ENCODE measurements around the gene PTPRG.
A peak's percentile ranks its signal among the peaks of the same experiment; 100 is the strongest.

Gene PTPRG

DNA sequence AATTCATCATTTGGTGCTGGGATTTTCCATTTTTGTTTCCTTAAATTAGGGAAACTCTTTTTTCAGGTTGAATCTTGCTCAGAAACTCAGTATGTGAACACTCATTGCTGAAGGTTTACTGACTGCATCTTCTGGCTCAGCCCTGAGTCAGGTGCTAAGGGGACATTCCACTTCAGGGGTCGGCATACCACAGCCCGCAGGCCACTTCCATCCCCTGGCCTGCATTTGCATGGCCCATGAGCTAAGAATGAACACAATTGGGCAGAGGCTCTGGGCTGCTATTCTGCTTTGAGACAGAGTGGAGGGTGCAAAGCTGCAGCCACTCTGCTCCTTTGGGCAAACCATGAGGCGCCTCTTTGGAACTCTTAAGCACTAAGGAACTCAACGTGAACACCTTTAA, 647.0 kb downstream of the PTPRG start:
- DNase-seq = no peak

DNA sequence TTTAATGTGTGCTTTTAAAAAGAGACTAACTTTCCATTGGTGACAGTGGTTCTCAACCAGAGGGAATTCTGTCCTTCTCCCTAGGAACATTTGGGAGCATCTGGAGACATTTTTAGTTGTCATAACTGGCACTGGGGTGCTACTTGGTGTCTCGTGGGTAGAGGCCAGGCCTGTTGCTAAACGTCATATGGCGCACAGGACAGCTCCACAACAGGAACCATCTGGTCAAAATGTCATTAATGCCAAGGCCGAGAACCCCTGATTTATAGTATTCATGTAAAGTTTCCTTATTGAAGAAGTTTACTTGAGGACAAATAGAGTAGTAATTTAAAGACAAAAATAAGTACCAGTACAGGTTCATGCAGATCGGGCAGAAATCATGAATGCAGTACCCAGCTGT, 647.7 kb downstream of the PTPRG start:
- no peak for DNase-seq

- DNase-seq = no peak
Observed at GRCh38 chr3:62210011-62210410, 648.6 kb downstream of the PTPRG start.

DNA sequence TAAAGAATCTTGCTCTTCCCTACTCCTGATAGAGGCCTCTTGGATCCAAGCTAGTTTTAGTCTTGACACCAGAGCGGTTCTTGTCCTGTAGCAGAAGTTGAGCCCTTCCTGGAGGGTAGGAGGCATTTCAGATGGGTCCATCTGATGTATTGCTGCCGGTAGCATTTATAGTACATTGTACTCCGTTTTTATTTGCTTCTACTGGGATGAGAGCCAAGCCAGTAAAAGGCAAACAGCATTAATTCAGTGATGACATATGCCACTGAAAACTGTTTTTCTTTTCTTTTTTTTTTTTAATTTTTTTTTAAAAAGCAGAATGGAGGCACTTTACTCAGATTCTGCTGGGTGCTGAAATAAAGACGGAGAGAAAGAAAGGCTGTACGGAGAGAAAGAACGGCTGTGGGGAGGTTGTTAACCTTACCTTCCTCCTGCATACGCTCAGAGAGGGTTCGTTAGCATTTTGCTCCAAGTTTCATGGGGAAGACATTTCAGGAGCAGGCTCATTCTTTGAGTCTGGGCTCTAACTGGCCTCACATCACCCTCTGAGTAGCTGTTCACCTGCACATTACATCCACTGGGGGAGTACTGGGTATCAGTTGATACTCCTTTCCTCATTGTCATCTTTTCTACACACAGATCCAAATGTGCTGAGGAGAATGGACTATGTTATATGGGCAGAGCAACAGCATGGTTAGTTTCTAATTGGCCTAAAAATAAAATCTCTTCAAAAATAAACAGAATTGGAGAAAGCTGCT, 650.5 kb downstream of the PTPRG start:
- DNase-seq = no peak

DNA sequence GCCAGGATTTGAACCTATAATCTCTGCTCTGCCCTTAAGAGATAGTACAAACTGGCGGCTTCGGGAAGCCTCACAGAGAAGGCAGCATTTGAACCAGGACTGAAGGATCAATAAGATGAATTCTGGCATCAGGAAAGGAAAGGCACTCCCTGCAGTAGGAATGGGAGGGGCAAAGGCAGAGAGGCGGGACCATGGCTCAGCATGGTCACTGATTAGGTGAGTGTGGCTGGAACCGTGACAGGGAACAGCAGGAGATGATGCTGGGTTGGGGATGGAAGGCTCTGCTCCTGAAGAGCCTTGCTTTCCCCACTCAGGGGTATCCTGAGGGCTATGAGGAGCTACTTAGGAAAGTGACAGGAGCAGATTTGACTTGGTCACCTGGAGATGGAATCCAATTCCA, 653.5 kb downstream of the PTPRG start:
- DNase-seq = no peak

GRCh38 chr3:62220616-62221015, 659.2 kb downstream of the PTPRG start:
- DNase-seq = no peak

GRCh38 chr3:62225051-62225450, 663.7 kb downstream of the PTPRG start:
- peak in 1 of 51 donors; percentile 11 for DNase-seq

DNA sequence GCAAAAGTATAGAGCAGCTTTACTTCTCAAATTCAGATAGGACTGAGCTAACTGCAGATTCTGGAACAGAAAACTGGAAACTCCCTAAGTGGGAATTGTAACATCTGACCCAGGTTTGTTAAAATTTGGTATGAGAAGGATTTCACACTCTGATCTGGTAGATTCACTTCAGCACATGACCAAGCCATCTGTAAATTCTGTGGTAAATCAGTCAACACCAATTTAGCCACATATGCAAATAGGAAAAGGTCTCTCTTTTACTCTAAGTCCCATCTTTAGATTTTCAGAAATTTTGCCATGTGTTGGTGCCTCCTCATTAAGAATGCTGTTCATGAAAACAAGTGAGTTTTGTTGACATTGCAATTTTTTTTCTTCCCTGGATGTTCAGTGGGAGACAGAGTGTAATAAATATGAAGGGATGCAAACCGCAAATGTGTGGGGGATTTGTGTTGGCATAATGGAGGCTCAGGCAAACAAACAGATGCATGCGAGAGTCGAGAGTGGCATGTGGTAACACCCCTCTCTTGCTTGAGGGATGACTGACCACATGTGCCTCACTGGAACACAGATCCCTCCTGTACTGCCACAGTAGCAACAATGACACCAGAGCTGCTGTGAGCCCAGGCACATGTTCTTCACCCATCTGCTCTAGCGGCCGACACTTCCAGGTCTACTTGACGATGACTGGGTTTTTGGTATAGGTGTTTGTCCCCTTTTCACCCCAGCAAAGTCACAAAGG, 665.4 kb downstream of the PTPRG start:
- DNase-seq = no peak

GRCh38 chr3:62228467-62228866, 667.1 kb downstream of the PTPRG start:
- DNase-seq = no peak

- peak in 19 of 51 donors; percentile 2 to 48 (median 19) for DNase-seq
Observed at GRCh38 chr3:62229211-62229610, 667.8 kb downstream of the PTPRG start.

- no peak for DNase-seq
Observed at GRCh38 chr3:62229908-62230307, 668.5 kb downstream of the PTPRG start.

GRCh38 chr3:62233065-62233464, 671.7 kb downstream of the PTPRG start:
- no peak for DNase-seq

DNA sequence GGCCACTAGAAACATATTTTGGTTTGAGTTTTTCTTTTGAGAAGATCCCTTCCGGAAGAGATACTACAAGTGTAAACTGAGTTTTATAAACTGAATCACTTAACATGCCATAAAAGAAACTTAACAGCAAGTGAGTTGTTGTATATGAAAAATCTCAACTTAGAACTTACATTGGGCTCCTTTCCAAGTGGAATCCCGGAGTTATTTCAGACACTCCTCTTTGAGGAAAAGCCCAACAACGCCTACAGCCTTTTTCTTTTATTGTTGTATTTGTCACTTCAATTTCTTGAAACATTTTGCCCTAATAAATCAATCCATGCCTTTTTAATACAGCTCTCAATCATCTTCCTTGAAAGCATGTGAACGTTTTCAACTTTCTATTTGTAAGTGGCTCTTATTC, 674.6 kb downstream of the PTPRG start:
- no peak for DNase-seq

DNA sequence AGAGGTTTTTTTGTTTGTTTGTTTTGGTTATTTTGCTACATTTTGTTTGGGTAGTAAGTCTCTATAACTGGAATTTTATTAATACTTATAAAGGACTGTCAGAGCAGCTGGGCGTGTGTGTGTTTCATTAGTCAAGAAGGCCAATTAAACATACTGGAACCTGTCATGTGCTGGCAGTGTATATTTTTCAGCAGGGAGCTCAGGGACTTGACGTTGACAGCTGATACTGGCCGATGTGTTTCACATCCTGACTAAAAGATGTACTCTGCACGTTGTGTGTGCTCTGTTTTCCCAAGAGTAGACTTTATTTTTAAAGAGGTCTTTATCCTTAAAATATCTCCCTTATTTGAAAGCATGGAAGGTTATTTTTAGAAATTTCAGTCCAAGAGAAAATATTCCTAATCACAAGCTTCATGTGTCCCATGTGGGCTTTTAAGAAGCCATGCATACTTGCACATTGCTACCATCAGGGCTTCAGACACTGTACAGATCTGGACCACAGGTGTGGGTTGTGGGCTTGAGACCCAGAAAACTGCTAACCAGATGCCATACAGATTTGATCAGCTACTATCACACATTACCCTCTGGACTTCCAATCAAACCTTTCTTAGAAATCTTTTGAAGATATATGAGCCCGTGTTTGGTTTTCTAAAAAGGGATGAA, 676.0 kb downstream of the PTPRG start:
- no peak for DNase-seq

DNA sequence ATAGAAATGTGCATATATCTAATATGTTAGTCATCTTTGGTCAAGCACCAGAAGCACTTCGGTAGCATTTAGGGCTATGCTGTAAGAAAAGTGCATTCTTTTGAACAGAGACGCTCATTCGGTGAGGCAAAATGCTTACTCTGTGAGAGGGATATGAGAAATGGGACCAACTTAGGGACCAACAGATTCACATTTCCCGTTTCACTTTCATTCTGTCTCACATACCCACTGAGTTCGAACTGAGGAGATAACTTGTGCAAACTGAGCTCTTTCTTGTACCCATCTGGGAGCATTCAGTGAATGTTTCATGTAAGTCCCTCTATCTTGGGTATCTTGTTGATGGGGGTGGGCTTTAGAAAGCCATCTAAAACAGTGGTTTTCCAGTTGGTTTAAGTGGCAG, 676.6 kb downstream of the PTPRG start:
- DNase-seq = no peak

GRCh38 chr3:62238431-62238830, 677.1 kb downstream of the PTPRG start:
- DNase-seq = no peak

DNA sequence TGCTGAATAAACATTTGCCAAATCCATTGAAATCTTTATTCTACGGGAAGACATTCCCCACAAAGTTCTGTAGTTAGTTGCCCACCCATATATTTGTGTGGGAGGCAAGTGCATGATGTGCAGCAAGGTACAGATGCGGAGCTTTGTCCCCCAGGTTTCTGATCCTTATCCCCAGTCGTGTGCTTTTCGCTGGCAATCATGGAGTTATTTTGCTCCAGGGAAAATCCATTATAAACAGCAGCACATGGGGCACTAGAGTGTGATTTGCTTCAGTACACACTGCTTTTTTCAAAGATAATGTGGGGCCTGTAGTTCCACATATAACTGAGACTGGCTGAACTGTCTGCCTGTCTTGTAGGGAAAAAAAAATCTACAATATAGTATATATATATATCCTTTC, 679.9 kb downstream of the PTPRG start:
- no peak for DNase-seq

- peak in 27 of 51 donors; percentile 2 to 60 (median 20) for DNase-seq
Observed at GRCh38 chr3:62242831-62243509, 681.6 kb downstream of the PTPRG start.

DNA sequence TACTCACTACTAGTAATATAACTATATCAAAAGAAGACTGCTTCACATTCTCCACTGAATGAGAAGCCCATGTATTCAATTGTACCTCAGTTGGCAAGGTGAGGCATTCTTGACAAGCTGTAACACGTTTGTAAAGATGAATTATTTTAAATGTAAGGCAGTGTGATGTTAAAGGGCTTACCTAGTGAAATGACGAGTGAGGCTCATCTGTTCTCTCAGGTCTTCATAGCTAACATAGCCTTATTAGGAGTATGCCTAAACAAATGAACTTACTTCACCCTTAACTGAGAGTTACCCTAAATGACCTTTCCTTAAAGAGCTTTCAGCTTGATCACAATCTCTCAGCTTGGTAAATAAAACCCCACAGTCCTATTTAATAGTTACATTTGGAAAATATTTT, 684.7 kb downstream of the PTPRG start:
- no peak for DNase-seq

GRCh38 chr3:62246985-62247384, 685.6 kb downstream of the PTPRG start:
- no peak for DNase-seq

GRCh38 chr3:62248734-62249483, 687.5 kb downstream of the PTPRG start:
- no peak for DNase-seq

DNA sequence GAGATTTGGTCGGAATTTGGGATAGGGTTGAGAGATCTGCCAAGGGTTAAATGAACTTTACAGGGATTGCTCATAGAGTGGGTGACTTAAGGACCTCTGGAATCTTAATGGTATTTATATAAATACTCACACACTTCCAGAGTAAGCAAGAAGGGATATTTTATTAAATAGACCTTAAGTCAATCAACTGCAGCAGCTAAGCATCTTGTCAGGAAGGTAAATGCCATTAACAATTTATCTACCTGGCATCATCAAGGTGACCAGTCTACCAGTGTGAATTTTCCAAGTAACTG, 688.1 kb downstream of the PTPRG start:
- DNase-seq = no peak

All from hypothalamus (tissue), 51 donors.